ENCODE results near the gene PUS10. TPM values are rescaled to one million over a fixed set of nuclear protein-coding genes. Genes with fewer than 3 reads are reported as not detected.
"Not testable (repeated sequence)": the region's sequence is repeated elsewhere in the genome, so short reads cannot be mapped to it uniquely, and the experiment has no call there.

Gene PUS10
- total RNA-seq, 1 donor from 2014 or later: 9.3 TPM

- no peak for DNase-seq (ENCODE audit: extremely low read depth, low read depth, low spot score)
Observed at GRCh38 chr2:61013382-61013781, 4.7 kb downstream of the PUS10 start.

DNA sequence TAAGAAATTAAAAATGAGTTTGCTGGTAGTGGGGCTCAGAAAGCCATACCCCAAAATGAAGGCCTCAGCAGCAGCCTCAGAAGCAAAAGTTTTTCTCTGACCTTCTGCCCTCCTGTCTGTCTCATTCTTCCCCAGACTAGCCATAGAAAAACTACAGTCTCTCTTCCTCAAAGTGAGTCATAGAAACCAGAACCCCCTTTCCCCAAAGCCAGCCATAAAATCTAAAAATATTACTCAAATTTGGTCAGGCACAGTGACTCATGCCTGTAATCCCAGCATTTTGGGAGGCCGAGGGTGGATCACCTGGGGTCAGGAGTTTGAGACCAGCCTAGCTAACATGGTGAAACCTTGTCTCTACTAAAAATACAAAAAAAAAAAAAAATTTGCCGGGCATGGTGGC, 5.8 kb downstream of the PUS10 start:
- not testable (repeated sequence) for DNase-seq (ENCODE audit: extremely low read depth, low read depth, low spot score)

DNA sequence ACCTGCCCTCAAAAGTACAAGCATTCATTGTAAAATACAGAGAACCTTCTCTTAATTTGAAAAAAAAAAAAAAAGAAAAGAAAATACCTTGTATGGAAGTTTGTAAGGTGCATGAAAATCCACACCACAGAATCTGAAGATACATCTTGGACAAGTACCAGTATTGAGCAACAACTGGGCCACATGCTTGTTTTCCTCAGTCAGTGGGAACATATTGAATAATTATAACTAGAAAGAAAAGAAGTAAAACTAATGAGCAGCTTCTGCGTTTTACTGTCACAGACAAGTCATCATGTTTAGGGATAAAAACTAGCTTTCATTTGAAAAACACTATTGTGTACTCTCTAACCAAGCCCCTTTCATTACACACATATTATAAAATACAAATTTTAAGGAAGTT, 6.4 kb downstream of the PUS10 start:
- DNase-seq (ENCODE audit: extremely low read depth, low read depth, low spot score): no peak

- DNase-seq (ENCODE audit: extremely low read depth, low read depth, low spot score): no peak
Observed at GRCh38 chr2:61009355-61009754, 8.7 kb downstream of the PUS10 start.

- DNase-seq (ENCODE audit: extremely low read depth, low read depth, low spot score): no peak
Observed at GRCh38 chr2:61006486-61007105, 11.5 kb downstream of the PUS10 start.

DNA sequence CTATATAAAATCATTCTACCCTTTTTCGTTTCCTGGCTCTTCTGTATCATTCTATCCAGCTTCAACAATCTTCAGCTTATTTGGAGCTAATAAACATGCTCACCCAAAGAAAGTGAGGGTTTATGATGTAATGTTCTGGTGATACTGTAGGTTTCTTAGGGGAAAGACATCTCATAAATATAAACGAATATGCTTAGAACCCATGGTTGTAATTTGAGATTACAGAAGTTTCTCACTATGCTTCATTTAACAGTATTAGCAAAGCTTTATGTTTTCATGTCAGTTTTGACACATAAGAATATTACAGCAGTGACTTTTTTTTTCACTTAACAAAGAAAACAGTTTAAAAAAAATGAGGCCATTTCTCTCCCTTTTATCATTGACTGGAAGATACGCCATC, 12.3 kb downstream of the PUS10 start:
- no peak for DNase-seq (ENCODE audit: extremely low read depth, low read depth, low spot score)

GRCh38 chr2:60998628-60999545, 19.2 kb downstream of the PUS10 start:
- no peak for DNase-seq (ENCODE audit: extremely low read depth, low read depth, low spot score)

GRCh38 chr2:60994131-60994530, 23.9 kb downstream of the PUS10 start:
- DNase-seq (ENCODE audit: extremely low read depth, low read depth, low spot score): no peak

DNA sequence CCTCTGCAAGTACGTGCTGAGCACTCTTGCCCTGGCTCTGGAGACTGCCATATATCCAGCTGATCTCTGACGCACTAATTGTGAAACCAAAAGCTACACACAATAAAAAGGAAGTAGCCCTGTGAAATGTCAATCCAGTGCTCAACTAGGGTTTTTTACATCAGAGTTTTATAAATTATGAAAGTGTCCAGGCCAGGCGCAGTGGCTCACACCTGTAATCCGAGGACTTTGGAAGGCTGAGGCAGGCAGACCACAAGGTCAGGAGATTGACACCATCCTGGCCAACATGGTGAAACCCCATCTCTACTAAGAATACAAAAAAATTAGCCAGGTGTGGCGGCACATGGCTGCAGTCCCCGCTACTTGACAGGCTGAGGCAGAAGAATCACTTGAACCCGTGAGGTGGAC, 25.1 kb downstream of the PUS10 start:
- DNase-seq (ENCODE audit: extremely low read depth, low read depth, low spot score): no peak

DNA sequence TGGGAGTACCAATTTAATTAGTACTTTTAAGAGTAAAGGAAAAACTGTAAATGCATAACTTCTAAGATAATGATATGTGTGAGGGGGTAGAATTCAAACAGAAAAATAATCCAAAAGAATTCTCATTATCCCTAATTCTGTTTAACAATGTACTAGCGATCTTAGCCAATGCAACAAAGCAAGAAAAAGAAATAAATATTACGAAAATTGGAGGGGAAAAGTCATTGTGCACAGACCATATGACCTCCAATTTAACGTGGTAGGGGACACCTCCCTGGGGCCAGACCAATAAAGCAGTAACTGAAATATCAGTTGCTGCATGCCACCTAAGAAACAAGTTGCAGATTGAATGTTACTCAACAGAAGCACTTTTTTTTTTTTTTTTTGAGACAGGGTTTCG, 26.4 kb downstream of the PUS10 start:
- no peak for DNase-seq (ENCODE audit: extremely low read depth, low read depth, low spot score)

GRCh38 chr2:60989259-60989658, 28.8 kb downstream of the PUS10 start:
- no peak for DNase-seq (ENCODE audit: extremely low read depth, low read depth, low spot score)

DNA sequence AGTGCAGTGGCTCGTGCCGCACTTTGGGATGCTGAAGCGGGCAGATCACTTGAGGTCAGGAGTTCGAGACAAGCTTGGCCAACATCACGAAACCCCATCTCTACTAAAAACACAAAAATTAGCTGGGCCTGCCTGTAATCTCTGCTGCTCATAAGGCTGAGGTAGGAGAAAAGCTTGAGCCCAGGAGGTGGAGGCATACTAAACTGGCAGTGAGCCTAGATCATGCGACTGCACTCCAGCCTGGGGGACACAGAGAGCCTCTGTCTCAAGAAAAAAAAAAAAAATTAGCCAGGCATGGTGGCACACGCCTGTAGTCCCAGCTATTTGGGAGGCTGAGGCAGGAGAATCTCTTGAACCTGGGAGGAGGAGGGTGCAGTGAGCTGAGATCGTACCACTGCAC, 30.4 kb downstream of the PUS10 start:
- not testable (repeated sequence) for DNase-seq (ENCODE audit: extremely low read depth, low read depth, low spot score)

GRCh38 chr2:60987041-60987440, 31.0 kb downstream of the PUS10 start:
- no peak for DNase-seq (ENCODE audit: extremely low read depth, low read depth, low spot score)

- no peak for DNase-seq (ENCODE audit: extremely low read depth, low read depth, low spot score)
Observed at GRCh38 chr2:60984720-60985119, 33.3 kb downstream of the PUS10 start.

- not testable (repeated sequence) for DNase-seq (ENCODE audit: extremely low read depth, low read depth, low spot score)
Observed at GRCh38 chr2:60982066-60982465, 36.0 kb downstream of the PUS10 start.

- no peak for DNase-seq (ENCODE audit: extremely low read depth, low read depth, low spot score)
Observed at GRCh38 chr2:60980071-60980815, 37.8 kb downstream of the PUS10 start.

DNA sequence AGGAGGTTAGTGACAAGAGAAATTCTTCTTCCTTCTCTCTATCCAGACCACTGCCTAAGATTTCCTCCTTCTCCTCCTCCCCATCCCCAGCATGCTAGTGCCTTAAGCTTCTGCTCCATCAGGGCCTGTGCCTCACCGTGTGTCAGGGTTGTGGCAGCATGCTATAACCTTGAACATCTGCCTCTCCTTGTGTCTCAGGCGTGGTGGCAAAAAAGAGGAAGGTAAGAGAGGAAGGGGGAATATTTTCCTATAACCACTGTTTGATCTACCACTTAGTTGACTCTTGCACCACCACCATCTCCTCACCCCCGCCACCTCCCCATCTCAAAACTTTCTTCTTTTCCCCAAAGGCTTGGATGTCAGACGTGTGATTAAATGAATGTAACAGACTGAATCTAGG, 38.8 kb downstream of the PUS10 start:
- DNase-seq (ENCODE audit: extremely low read depth, low read depth, low spot score): no peak

DNA sequence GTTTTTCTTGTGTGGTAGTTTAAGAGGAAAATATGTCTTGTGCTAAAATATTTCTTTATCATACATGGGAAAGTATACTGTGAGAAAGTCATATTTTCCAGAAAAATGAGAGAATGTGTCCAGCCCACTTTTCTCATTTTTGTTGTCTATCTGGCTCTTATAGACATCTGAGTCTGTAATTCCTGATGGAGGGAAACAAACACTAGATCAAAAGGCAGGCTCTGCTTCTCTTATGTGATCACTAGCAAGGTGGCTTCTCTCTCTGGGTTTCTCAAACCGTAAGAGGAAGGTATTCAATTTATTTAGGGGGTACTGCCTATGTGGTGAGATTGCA, 40.5 kb downstream of the PUS10 start:
- no peak for DNase-seq (ENCODE audit: extremely low read depth, low read depth, low spot score)

DNA sequence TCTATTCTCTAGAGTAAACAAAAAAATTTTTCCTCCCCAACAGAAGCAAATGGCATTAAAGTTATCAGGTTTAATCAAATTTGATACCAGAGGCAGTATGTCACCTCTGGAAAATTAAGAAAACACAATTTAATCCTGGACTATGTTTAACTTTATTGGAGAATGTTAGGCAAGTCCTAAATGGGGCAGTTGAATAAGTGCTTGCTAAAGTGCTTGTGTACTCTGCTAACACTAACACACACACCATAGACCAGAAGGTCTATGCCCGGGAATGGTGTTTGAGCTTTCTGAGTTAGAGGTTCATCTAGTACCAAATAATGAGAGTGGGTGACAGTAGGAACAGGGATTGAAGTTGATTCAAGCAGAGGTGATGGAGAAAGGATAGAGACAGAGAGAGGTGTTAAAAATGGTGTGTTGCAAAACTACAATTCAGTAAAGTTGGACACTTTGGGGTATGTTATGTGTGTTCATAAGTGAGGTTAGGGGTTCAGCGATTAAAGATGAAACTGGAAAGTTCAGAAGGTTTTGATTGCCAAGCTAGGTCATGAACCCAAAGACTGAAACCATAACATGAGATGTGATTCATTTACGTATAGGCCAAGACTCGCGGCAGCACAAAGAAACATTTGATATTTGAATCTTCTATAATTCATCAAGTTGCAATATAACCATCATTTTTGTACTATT, 41.0 kb downstream of the PUS10 start:
- DNase-seq (ENCODE audit: extremely low read depth, low read depth, low spot score): no peak

DNA sequence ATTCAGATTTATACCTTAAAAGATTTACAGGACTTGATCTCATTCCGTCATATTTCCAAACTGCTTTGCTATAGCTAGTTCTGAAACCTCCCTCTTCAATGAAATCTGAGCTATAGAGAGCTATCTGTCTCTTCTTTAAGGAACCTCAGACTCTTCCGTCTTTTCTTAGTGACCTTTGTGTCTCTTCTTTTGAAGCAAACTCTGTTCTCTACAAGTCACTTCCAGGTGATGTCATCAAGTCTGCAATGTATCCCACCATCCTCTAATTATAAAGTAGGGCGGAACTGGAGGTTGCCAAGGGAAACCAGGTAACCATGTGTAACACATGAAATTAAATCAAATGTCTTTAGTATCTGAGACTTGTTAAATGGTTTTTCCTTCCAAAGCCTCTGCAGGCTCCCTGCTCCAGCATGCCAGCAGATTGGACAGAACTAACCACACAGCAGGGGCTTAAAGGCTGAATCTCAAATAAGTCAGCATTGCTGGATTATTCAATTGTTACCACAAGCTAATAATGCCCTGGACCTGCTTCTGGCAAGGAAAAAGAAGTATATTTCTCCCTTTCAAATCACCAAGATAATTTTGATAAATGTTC, 41.7 kb downstream of the PUS10 start:
- no peak for DNase-seq (ENCODE audit: extremely low read depth, low read depth, low spot score)

DNA sequence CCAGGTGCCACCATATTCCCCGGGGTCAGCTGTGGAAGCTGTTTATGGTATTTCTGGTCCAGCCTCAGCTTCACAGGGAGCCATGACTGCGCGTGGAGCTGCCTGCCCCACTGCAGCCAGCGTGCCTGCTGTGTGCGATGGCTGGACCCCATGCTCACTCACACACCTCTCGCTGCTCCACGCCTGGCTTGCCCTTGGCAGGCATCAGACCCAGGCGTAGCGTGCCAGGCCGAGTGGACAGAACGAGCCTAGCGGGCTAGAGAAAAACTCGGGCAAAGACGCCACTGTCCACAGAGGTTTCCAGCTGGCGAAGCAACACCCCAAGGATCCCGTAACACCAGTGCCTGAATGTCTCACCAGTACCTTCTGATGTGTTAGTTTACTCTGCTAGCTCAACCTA, 43.4 kb downstream of the PUS10 start:
- no peak for DNase-seq (ENCODE audit: extremely low read depth, low read depth, low spot score)
